ENCODE measurements around the gene WDFY4.

DNA sequence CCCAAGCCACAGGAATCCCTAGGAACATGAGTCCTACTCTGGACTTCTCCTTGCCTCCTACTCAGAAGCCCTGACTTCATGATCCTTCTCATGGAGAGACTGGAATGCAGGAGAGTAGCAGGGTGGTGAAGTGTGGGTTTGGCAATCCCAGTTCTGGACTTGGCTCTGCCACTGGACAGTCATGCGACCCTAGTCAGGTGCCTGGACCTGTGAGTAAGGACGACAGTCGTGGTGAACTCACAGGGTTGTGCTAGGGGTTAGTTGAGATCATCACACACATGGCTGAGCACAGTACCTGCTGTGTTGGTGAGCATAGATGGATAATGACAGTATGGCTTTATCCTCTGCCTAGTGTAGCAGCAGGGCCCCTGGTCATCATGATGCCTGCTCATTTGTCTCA lies 137.0 kb downstream of the WDFY4 start:
- TF ChIP-seq EGR1 (IDR thresholded peaks at IDR 0.05; ENCODE audit: low read depth) (no peak), POLR2A (IDR thresholded peaks at IDR 0.05; ENCODE audit: borderline replicate concordance, extremely low read depth, insufficient read depth, insufficient read length) (no peak), EZH2 (IDR thresholded peaks at IDR 0.05) (no peak), EZH2phosphoT487 (IDR thresholded peaks at IDR 0.05; ENCODE audit: borderline replicate concordance) (no peak)
- TF ChIP-seq, protein P1, sequence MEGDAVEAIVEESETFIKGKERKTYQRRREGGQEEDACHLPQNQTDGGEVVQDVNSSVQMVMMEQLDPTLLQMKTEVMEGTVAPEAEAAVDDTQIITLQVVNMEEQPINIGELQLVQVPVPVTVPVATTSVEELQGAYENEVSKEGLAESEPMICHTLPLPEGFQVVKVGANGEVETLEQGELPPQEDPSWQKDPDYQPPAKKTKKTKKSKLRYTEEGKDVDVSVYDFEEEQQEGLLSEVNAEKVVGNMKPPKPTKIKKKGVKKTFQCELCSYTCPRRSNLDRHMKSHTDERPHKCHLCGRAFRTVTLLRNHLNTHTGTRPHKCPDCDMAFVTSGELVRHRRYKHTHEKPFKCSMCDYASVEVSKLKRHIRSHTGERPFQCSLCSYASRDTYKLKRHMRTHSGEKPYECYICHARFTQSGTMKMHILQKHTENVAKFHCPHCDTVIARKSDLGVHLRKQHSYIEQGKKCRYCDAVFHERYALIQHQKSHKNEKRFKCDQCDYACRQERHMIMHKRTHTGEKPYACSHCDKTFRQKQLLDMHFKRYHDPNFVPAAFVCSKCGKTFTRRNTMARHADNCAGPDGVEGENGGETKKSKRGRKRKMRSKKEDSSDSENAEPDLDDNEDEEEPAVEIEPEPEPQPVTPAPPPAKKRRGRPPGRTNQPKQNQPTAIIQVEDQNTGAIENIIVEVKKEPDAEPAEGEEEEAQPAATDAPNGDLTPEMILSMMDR (IDR thresholded peaks at IDR 0.05 in 2 of 3, conservative IDR thresholded peaks at IDR 0.05 in 1 of 3; ENCODE audit: borderline replicate concordance in 1 of 3, insufficient read depth in 1 of 3, low read depth in 2 of 3, low read length in 2 of 3): no peak
